ENCODE data around the gene RBM38. TPM values are rescaled to one million over a fixed set of nuclear protein-coding genes. Genes with fewer than 3 reads are reported as not detected.

RBM38 gene
- 0.25 TPM in 1 of 2 replicates, not detected in the other for polyA plus RNA-seq

DNA sequence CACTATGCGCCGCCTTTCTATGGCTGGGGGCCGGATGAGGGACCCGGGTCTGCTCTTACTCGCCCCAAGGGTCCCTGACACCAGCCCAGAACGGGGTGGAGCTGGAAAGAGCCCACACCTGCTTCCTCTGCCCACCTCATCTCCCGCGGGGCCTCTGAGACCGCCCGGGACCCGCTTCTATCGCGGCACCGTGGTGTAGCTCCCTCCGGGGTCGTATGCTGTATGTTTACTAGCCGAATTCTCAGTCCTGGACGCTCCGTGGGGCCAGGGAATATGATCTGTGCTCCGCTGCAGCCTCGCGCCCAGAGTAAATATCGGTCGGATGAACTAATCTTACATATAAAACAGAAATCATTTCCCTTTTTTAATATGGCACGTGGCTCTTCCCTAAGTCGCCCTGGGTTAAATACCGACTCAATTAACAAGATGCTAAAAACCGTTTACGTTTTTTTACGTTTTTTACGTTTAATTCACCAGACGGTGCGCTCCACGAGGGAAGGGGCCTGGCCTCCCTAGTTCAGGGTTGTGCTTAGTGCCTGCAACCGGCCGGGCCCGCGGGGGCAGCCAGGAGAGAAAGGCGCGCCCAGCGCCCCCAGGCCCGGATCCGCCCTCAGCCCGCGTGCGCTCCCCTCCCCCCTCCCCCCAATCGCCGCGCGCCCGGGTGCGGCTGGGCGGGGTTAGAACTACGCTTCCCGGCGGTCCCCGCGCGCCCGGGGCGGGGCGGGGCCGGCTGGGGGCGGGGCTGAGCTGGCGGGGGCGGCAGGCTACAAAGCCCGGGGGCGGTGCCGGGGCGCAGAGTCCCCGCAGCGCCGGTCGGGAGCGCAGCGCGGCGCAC, at the start of gene RBM38:
Gene RBM38, plus strand, starts transcription at position 793 of the 835 bp plus-strand sequence. CDS start 186 bp downstream, outside the sequence.

GRCh38 chr20:57351042-57351783, 40.0 kb upstream of the RBM38 start, which contains the start of gene RAE1:
Gene RAE1 (plus strand): TSS chr20:57351255. CDS start chr20:57354039, 2,784 bp downstream.

Other genes starting within 250 kb of the RBM38 start
- gene BMP7, start 124.8 kb upstream of the RBM38 start, polyA plus RNA-seq = 1.8 and 3.1 TPM in 2 replicates
- gene SPO11, start 61.6 kb upstream of the RBM38 start, polyA plus RNA-seq = not detected in 2 replicates
- 17.9 and 24.6 TPM in 2 replicates for gene RAE1, start 40.1 kb upstream of the RBM38 start, polyA plus RNA-seq
- 0.63 TPM in 1 of 2 replicates, not detected in the other for gene CTCFL, start 133.7 kb downstream of the RBM38 start, polyA plus RNA-seq
- gene PCK1, start 169.7 kb downstream of the RBM38 start, polyA plus RNA-seq = not detected in 2 replicates
- gene ZBP1, start 229.0 kb downstream of the RBM38 start, polyA plus RNA-seq = not detected in 2 replicates